Measurements from ENCODE around the gene SYT12.

GRCh38 chr11:67020949-67021348 is 2.0 kb upstream of the SYT12 start:
- TF ChIP-seq CTCF (IDR thresholded peaks at IDR 0.05; ENCODE audit: low read depth, low read length, missing input control) (no peak), REST (IDR thresholded peaks at IDR 0.05) (no peak), ATF3 (IDR thresholded peaks at IDR 0.05) (no peak), RAD21 (IDR thresholded peaks at IDR 0.05) (no peak), EGR1 (IDR thresholded peaks at IDR 0.05; ENCODE audit: low read depth in 2 of 2) (no peak), GABPA (IDR thresholded peaks at IDR 0.05 in 1 of 2, conservative IDR thresholded peaks at IDR 0.05 in 1 of 2) (no peak), YY1 (IDR thresholded peaks at IDR 0.05) (no peak), JUND (IDR thresholded peaks at IDR 0.05) (no peak), MAX (IDR thresholded peaks at IDR 0.05) (no peak), SP1 (IDR thresholded peaks at IDR 0.05) (no peak), TAF1 (conservative IDR thresholded peaks at IDR 0.05) (no peak), FOXA2 (IDR thresholded peaks at IDR 0.05) (no peak)
